Smooth muscle cell (in vitro differentiated cells): ENCODE measurements around the gene PEA15. TPM values are rescaled to one million over a fixed set of nuclear protein-coding genes. Genes with fewer than 3 reads are reported as not detected.
A peak's percentile ranks its signal among the peaks of the same experiment; 100 is the strongest.

Experiments
- DNase-seq: peaks from one replicate; lab custom pipeline; 2025; ENCODE audit not compliant: unreplicated experiment; lab: John Stamatoyannopoulos, UW
- H2AFZ ChIP-seq: fragments of 200-600 bp; sonication (generic); 2 replicates; pipeline ENCODE4 v1.6.0; 2016; ENCODE audit warnings: antibody characterized with exemption, low read depth, mild to moderate bottlenecking
- H3F3A ChIP-seq: fragments of 200-600 bp; sonication (generic); 2 replicates; pipeline ENCODE4 v1.6.0; 2017; ENCODE audit warnings: antibody characterized with exemption, low read depth
- H3K27ac ChIP-seq: fragments of 200-600 bp; sonication (generic); 2 replicates; pipeline ENCODE4 v1.5.1; 2016; ENCODE audit warnings: low read depth, mild to moderate bottlenecking
- H3K27me3 ChIP-seq: fragments of 200-600 bp; sonication (generic); 2 replicates; pipeline ENCODE4 v1.6.1; 2016; ENCODE audit warnings: low read depth, mild to moderate bottlenecking
- H3K36me3 ChIP-seq: fragments of 200-600 bp; sonication (generic); 2 replicates; pipeline ENCODE4 v1.5.1; 2016; ENCODE audit warnings: low read depth
- H3K4me1 ChIP-seq: fragments of 200-600 bp; sonication (generic); 2 replicates; pipeline ENCODE4 v1.5.1; 2016; ENCODE audit warnings: low read depth
- H3K4me2 ChIP-seq: fragments of 200-600 bp; sonication (generic); 2 replicates; pipeline ENCODE4 v1.6.0; 2016; ENCODE audit warnings: mild to moderate bottlenecking
- H3K4me3 ChIP-seq: fragments of 200-600 bp; sonication (generic); 2 replicates; pipeline ENCODE4 v1.5.1; 2016; ENCODE audit warnings: mild to moderate bottlenecking
- H3K79me2 ChIP-seq: fragments of 200-600 bp; sonication (generic); 2 replicates; pipeline ENCODE4 v1.6.0; 2016; ENCODE audit warnings: low read depth, mild to moderate bottlenecking
- H3K9ac ChIP-seq: fragments of 200-600 bp; sonication (generic); 2 replicates; pipeline ENCODE4 v1.6.0; 2016; ENCODE audit warnings: low read depth
- H3K9me3 ChIP-seq: fragments of 200-600 bp; sonication (generic); replicated peaks from 2 replicates; pipeline ENCODE4 v1.5.1; 2016; ENCODE audit warnings: low read depth
- H4K20me1 ChIP-seq: fragments of 200-600 bp; sonication (generic); 2 replicates; pipeline ENCODE4 v1.6.0; 2016; ENCODE audit warnings: low read depth
- CTCF ChIP-seq: fragments of 200-600 bp; sonication (generic); IDR thresholded peaks from 2 replicates; pipeline ENCODE4 v1.5.1; 2017; ENCODE audit warnings: borderline replicate concordance, mild to moderate bottlenecking, antibody characterized with exemption; ENCODE audit not compliant: insufficient read depth, poor library complexity, severe bottlenecking
- WGBS: methylation state at CpG from one replicate; pipeline ENCODE4 v1.1.7; 2016; ENCODE audit warnings: low lambda C conversion rate; 5-methylcytosine and 5-hydroxymethylcytosine counted together
- polyA plus RNA-seq: library from polyadenylated mRNA; unstranded; fragments of >200 nt; fragmentation: Nextera tagmentation; extraction: Ambion mirVana; gene quantifications from 2 replicates; pipeline ENCODE4 v1.2.1, GENCODE V29; 2016
- total RNA-seq: library from RNA; depleted of rRNA; stranded (reverse); fragments of >200 nt; gene quantifications from 2 replicates; pipeline ENCODE4 v1.2.3, GENCODE V29; 2014

The PEA15 gene
- total and polyA plus RNA-seq, 2 experiments from 2014 or later = 73.1 to 115 TPM

- DNase-seq = no peak
- peak overlapping the region; percentile 43 for H2AFZ ChIP-seq
- H3K9ac ChIP-seq = peak overlapping the region; percentile 51
These were observed 500 bp upstream of the PEA15 start for GRCh38 chr1:160204526-160205241.

GRCh38 chr1:160206036-160206389, 829 bp downstream of the PEA15 start:
- DNase-seq = no peak
- 0% methylated on average over 9 of the region's 9 CpGs for WGBS
- H3K4me1 ChIP-seq = peaks cover 55% of the 10 kb centered on the region

More at GRCh38 chr1:160204526-160205241, 500 bp upstream of the PEA15 start:
- Histone ChIP-seq H4K20me1 (peaks cover 32% of the 10 kb centered on the region), H3K36me3 (no peaks in the 10 kb centered on the region), H3K4me2 (peak overlapping the region; percentile 88), H3K9me3 (no peaks in the 10 kb centered on the region), H3K4me3 (peak overlapping the region; percentile 93), H3F3A (peaks cover 19% of the 10 kb centered on the region), H3K27me3 (no peaks in the 10 kb centered on the region), H3K4me1 (peaks cover 42% of the 10 kb centered on the region), H3K27ac (peak overlapping the region; percentile 47), H3K79me2 (peaks cover 26% of the 10 kb centered on the region)
- no peak for TF ChIP-seq CTCF
- 37% methylated on average over 7 of the region's 7 CpGs for WGBS

GRCh38 chr1:160206421-160207117, 1.4 kb downstream of the PEA15 start:
- Histone ChIP-seq H3K4me2 (peak overlapping the region; percentile 88), H3F3A (peaks cover 19% of the 10 kb centered on the region), H2AFZ (no peak overlapping the region), H4K20me1 (peaks cover 51% of the 10 kb centered on the region), H3K27ac (peak overlapping the region; percentile 95), H3K79me2 (peaks cover 38% of the 10 kb centered on the region), H3K27me3 (no peaks in the 10 kb centered on the region), H3K9ac (peak overlapping the region; percentile 98), H3K4me3 (peak overlapping the region; percentile 93), H3K4me1 (peaks cover 59% of the 10 kb centered on the region), H3K36me3 (no peaks in the 10 kb centered on the region), H3K9me3 (no peaks in the 10 kb centered on the region)
- 28% methylated on average over 9 of the region's 9 CpGs for WGBS
- no peak for DNase-seq
- TF ChIP-seq CTCF = no peak

More at GRCh38 chr1:160206036-160206389, 829 bp downstream of the PEA15 start:
- Histone ChIP-seq H3K27me3 (no peaks in the 10 kb centered on the region), H3K27ac (peak overlapping the region; percentile 95), H3K36me3 (no peaks in the 10 kb centered on the region), H2AFZ (no peak overlapping the region), H3K4me3 (peak overlapping the region; percentile 93), H3K9ac (peak overlapping the region; percentile 98), H3K4me2 (peak overlapping the region; percentile 88), H3F3A (peaks cover 19% of the 10 kb centered on the region), H4K20me1 (peaks cover 46% of the 10 kb centered on the region), H3K9me3 (no peaks in the 10 kb centered on the region), H3K79me2 (peaks cover 38% of the 10 kb centered on the region)
- TF ChIP-seq CTCF = no peak
